ENCODE data around the gene UNCX.

GRCh38 chr7:1241603-1242255, 9.1 kb downstream of the UNCX start:
- TF ChIP-seq CTCF (IDR thresholded peaks at IDR 0.05; ENCODE audit: control extremely low read depth in 1 of 3, insufficient read depth in 1 of 3, low read depth in 1 of 3, low read length in 3 of 3) (no peak), POLR2AphosphoS5 (IDR thresholded peaks at IDR 0.05; ENCODE audit: low read depth, low read length) (no peak), TAF7 (optimal IDR thresholded peaks at IDR 0.05; ENCODE audit: borderline replicate concordance, low read depth, low read length) (no peak), TEAD4 (IDR thresholded peaks at IDR 0.05; ENCODE audit: low read depth, low read length) (no peak), POLR2A (IDR thresholded peaks at IDR 0.05; ENCODE audit: control extremely low read depth in 1 of 2, low read depth in 2 of 2, low read length in 2 of 2) (no peak), MAFK (IDR thresholded peaks at IDR 0.05; ENCODE audit: low read depth, low read length) (no peak), ATF3 (IDR thresholded peaks at IDR 0.05; ENCODE audit: insufficient read depth, low read depth, low read length) (no peak), EP300 (IDR thresholded peaks at IDR 0.05; ENCODE audit: borderline replicate concordance in 1 of 2, low read depth in 2 of 2, low read length in 2 of 2) (no peak), EZH2 (IDR thresholded peaks at IDR 0.05; ENCODE audit: low read depth, low read length, severe bottlenecking) (peak; percentile 87), HDAC6 (IDR thresholded peaks at IDR 0.05; ENCODE audit: low read depth, low read length) (no peak), KDM1A (IDR thresholded peaks at IDR 0.05; ENCODE audit: borderline replicate concordance, low read length) (no peak), TBP (IDR thresholded peaks at IDR 0.05; ENCODE audit: low read depth, low read length) (no peak)
